B cell (primary cell): ENCODE measurements around the gene TMEM158. TPM values are rescaled to one million over a fixed set of nuclear protein-coding genes. Genes with fewer than 3 reads are reported as not detected.

ENCODE experiments used
- ATAC-seq: fragments of 200-7000 bp; cut with Tn5 transposase; one replicate; pipeline ENCODE4 v1.10.0; 2021; ENCODE audit warnings: low read depth, mild to moderate bottlenecking, moderate number of reproducible peaks, moderate library complexity
- CTCF ChIA-PET: fragments of 350-600 bp; sonication (Branson Sonifier 250); formaldehyde crosslinking; loops from one replicate; lab custom pipeline; 2021; ENCODE audit warnings: antibody characterized with exemption, inconsistent platforms; lab: Charles Lee
- POLR2A ChIA-PET: fragments of 350-600 bp; sonication (Branson Sonifier 250); formaldehyde crosslinking; loops from one replicate; lab custom pipeline; 2021; ENCODE audit warnings: antibody characterized with exemption; lab: Charles Lee
- DNase-seq: peaks from one replicate; pipeline ENCODE4 v3.0.0; 2013
- H2AFZ ChIP-seq: 2 replicates; pipeline ENCODE4 v1.6.1; 2012; ENCODE audit warnings: mild to moderate bottlenecking, low read depth, low read length; ENCODE audit not compliant: insufficient read depth, poor library complexity, severe bottlenecking
- H3K27ac ChIP-seq, 2 donors: 1 replicate in 1 of 2; 2 replicates in 1 of 2; pipeline ENCODE4 v1.5.1; 2012 to 2013; ENCODE audit warnings: low read length in 2 of 2, mild to moderate bottlenecking in 2 of 2, moderate library complexity in 1 of 2
- H3K27me3 ChIP-seq, 4 experiments: fragments of 200-600 bp in 1 of 4; sonication (generic) in 1 of 4; replicated peaks in 1 of 4; 1 replicate in 2 of 4; 2 replicates in 2 of 4; pipeline versions ENCODE4 v1.6.1 to v1.7.0; 2013 to 2016; ENCODE audit warnings: low read length in 3 of 4, mild to moderate bottlenecking in 2 of 4, mixed read lengths in 1 of 4, moderate library complexity in 1 of 4; ENCODE audit not compliant: insufficient read depth in 4 of 4, control insufficient read depth in 3 of 4; ENCODE audit errors: control extremely low read depth in 1 of 4
- H3K36me3 ChIP-seq, 2 experiments: replicated peaks in 1 of 2; 1 replicate in 1 of 2; 2 replicates in 1 of 2; pipeline versions ENCODE4 v1.6.1 to v1.7.1; 2013; ENCODE audit warnings: low read length in 1 of 2; ENCODE audit not compliant: insufficient read depth in 2 of 2, control insufficient read depth in 1 of 2; ENCODE audit errors: control extremely low read depth in 1 of 2, extremely low read depth in 1 of 2
- H3K4me1 ChIP-seq, 2 donors: fragments of 200-600 bp in 1 of 2; sonication (generic) in 1 of 2; 1 replicate in 1 of 2; 2 replicates in 1 of 2; pipeline versions ENCODE4 v1.5.1 to v1.6.1; 2013 to 2017; ENCODE audit warnings: low read length in 2 of 2; ENCODE audit not compliant: control insufficient read depth in 2 of 2, insufficient read depth in 2 of 2
- H3K4me2 ChIP-seq: replicated peaks from 2 replicates; pipeline ENCODE3; 2012; ENCODE audit warnings: mild to moderate bottlenecking, low read depth, low read length; ENCODE audit not compliant: poor library complexity, severe bottlenecking
- H3K4me3 ChIP-seq, 5 experiments: fragments of 200-600 bp in 1 of 5; sonication (generic) in 1 of 5; 1 replicate in 3 of 5; 2 replicates in 2 of 5; pipeline versions ENCODE4 v1.5.1 to v1.7.0; 2011 to 2016; ENCODE audit warnings: low read length in 4 of 5, mild to moderate bottlenecking in 4 of 5, low read depth in 2 of 5, control low read depth in 1 of 5, moderate library complexity in 1 of 5; ENCODE audit not compliant: insufficient read depth in 1 of 5; ENCODE audit errors: control extremely low read depth in 1 of 5, extremely low read depth in 1 of 5
- H3K79me2 ChIP-seq: fragments of 200-600 bp; sonication (generic); one replicate; pipeline ENCODE4 v1.6.0; 2016; ENCODE audit warnings: low read length; ENCODE audit not compliant: control insufficient read depth, insufficient read depth
- H3K9ac ChIP-seq: fragments of 200-600 bp; sonication (generic); 2 replicates; pipeline ENCODE4 v1.6.1; 2017; ENCODE audit warnings: mild to moderate bottlenecking, low read length, moderate library complexity
- H3K9me3 ChIP-seq, 3 donors: one replicate each; pipeline versions ENCODE4 v1.6.1 to v1.7.1; 2013; ENCODE audit warnings: low read length in 2 of 3; ENCODE audit not compliant: control insufficient read depth in 2 of 3, insufficient read depth in 1 of 3; ENCODE audit errors: control extremely low read depth in 1 of 3
- H4K20me1 ChIP-seq: 2 replicates; pipeline ENCODE4 v1.6.0; 2012; ENCODE audit warnings: mild to moderate bottlenecking, low read length; ENCODE audit not compliant: insufficient read depth, control insufficient read depth, poor library complexity, severe bottlenecking
- H3K27ac Mint-ChIP-seq: one replicate; pipeline ENCODE4 v1.8.0; 2021; ENCODE audit warnings: mixed read lengths
- H3K27me3 Mint-ChIP-seq: one replicate; pipeline ENCODE4 v1.8.0; 2021; ENCODE audit warnings: mixed read lengths
- H3K4me1 Mint-ChIP-seq: one replicate; pipeline ENCODE4 v1.8.0; 2021; ENCODE audit warnings: mixed read lengths
- H3K4me3 Mint-ChIP-seq: one replicate; pipeline ENCODE4 v1.8.0; 2021; ENCODE audit warnings: mixed read lengths
- H3K9me3 Mint-ChIP-seq: one replicate; pipeline ENCODE4 v1.8.0; 2022; ENCODE audit warnings: mixed read lengths; ENCODE audit not compliant: insufficient read depth
- EZH2 ChIP-seq: IDR thresholded peaks from 2 replicates; pipeline ENCODE4 v1.6.1; 2012; ENCODE audit warnings: borderline replicate concordance, low read depth, mild to moderate bottlenecking, moderate library complexity, low read length; ENCODE audit not compliant: insufficient read depth, poor library complexity, severe bottlenecking
- WGBS: methylation state at CpG from one replicate; pipeline ENCODE4 v1.1.5; 2013; ENCODE audit warnings: missing lambda C conversion rate; ENCODE audit not compliant: insufficient coverage; 5-methylcytosine and 5-hydroxymethylcytosine counted together
- intact Hi-C: fragments of 100-400 bp; cut with micrococcal nuclease; formaldehyde crosslinking; loops from one replicate; pipeline ENCODE4 v1.10.0; 2022
- polyA plus RNA-seq: library from polyadenylated mRNA; depleted of rRNA; stranded (reverse); fragments of >200 nt; gene quantifications from 2 replicates; pipeline ENCODE4 v1.2.3, GENCODE V29; 2012
- total RNA-seq, 2 donors: library from RNA; stranded (reverse); fragments of 120-200 nt in 1 of 2; gene quantifications; 1 replicate in 1 of 2; 2 replicates in 1 of 2; pipeline versions ENCODE4 v1.2.3 to v1.2.4, GENCODE V29; 2013 to 2022
- TF ChIP-seq, protein P1 (sequence below): fragments of 200-600 bp; IDR thresholded peaks from one replicate; pipeline ENCODE4 v1.8.0; 2022; ENCODE audit warnings: antibody characterized with exemption, mild to moderate bottlenecking

Gene TMEM158
- total and polyA plus RNA-seq, 2 donors (not counting 1 experiment from before 2014, with no cell fraction given), result not detected

DNA sequence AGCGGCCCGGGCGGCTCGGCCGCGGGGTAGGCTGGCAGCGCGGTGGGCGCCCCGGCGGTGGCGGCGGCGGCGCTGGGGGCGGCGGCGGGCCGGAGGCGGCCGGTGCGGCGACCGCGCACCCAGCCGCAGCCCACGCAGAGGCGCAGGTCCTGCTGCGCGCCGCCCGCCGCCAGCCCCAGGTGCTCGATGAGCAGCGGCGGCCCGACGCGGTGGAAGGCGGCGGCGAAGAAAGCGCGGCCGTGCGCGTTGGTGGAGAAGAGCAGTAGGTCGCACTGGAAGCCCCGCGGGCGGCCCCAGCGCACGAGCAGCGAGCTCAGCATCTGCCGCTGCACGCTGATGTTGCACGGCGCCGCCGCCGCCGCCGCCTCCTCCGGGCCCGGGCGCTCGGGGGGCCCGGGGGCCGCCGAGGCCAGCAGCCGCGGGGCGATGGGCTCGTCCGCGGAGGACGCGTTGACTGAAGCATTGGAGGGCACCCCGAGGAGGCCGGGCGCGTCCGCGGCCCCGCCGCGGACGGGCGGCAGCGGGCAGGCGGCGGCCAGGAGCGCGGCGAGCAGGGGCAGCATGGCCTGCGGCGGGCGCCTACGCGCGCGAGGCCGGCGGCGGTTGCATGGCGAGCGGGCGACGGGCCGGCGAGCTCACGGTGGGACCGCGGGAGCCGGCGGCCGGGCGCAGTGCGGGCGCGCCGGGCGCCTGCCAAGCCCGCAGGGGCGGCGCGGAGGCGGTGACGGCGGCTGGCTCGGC lies 452 bp downstream of the TMEM158 start:
- H3K27me3 Mint-ChIP-seq, result peaks cover 75% of the 10 kb centered on the region
- peak overlapping the region; percentile 82 for H3K4me2 ChIP-seq
- peaks cover 8 to 12% of the 10 kb centered on the region in 2 donors for H3K4me1 ChIP-seq
- H3K9me3 Mint-ChIP-seq, result no peaks in the 10 kb centered on the region
- DNase-seq (peak; percentile 53), ATAC-seq (no peak)
- intact Hi-C loops, result no loop called here
- H3K9ac ChIP-seq, result peak overlapping the region; percentile 45
- POLR2A ChIA-PET, result no interaction called here
- peaks cover 0 to 68% (median 38%) of the 10 kb centered on the region in 4 experiments for H3K27me3 ChIP-seq
- peak overlapping the region in 4 of 5 experiments; percentile 8 to 46 (median 36) for H3K4me3 ChIP-seq
- no peak overlapping the region for H3K4me3 Mint-ChIP-seq
- no peak overlapping the region for H3K27ac ChIP-seq
- H4K20me1 ChIP-seq, result no peaks in the 10 kb centered on the region
- H3K27ac Mint-ChIP-seq, result no peak overlapping the region
- peaks cover 11% of the 10 kb centered on the region for H3K4me1 Mint-ChIP-seq
- H3K9me3 ChIP-seq, result no peaks in the 10 kb centered on the region
- no peak for TF ChIP-seq EZH2
- TF ChIP-seq, protein P1, sequence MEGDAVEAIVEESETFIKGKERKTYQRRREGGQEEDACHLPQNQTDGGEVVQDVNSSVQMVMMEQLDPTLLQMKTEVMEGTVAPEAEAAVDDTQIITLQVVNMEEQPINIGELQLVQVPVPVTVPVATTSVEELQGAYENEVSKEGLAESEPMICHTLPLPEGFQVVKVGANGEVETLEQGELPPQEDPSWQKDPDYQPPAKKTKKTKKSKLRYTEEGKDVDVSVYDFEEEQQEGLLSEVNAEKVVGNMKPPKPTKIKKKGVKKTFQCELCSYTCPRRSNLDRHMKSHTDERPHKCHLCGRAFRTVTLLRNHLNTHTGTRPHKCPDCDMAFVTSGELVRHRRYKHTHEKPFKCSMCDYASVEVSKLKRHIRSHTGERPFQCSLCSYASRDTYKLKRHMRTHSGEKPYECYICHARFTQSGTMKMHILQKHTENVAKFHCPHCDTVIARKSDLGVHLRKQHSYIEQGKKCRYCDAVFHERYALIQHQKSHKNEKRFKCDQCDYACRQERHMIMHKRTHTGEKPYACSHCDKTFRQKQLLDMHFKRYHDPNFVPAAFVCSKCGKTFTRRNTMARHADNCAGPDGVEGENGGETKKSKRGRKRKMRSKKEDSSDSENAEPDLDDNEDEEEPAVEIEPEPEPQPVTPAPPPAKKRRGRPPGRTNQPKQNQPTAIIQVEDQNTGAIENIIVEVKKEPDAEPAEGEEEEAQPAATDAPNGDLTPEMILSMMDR, result no peak
- CTCF ChIA-PET, result interaction anchor here (0.6 kb wide), 1 partner anchor 430 kb away, joined by 3 read pairs; no protein-coding TSS in a partner anchor
- peak overlapping the region; percentile 58 for H2AFZ ChIP-seq
- H3K36me3 ChIP-seq, result no peaks in the 10 kb centered on the region
- no peaks in the 10 kb centered on the region for H3K79me2 ChIP-seq
- WGBS, result under 1% methylated on average over 131 of the region's 131 CpGs
